ENCODE measurements around the gene STX7. TPM values are rescaled to one million over a fixed set of nuclear protein-coding genes. Genes with fewer than 3 reads are reported as not detected.

Gene STX7
- polyA plus RNA-seq, 3 donors = 49.7 to 85.1 (median 81.7) TPM

GRCh38 chr6:132466952-132467351, 46.0 kb downstream of the STX7 start:
- Mint-ChIP-seq H3K36me3 (peaks cover 31 to 33% of the 10 kb centered on the region in 2 donors), H3K27ac (no peak overlapping the region), H3K27me3 (ENCODE audit: low read depth in 3 of 3) (peaks cover 0 to 1% (median 0%) of the 10 kb centered on the region in 3 donors), H3K4me1 (no peaks in the 10 kb centered on the region), H3K4me3 (no peak overlapping the region), H3K9me3 (no peaks in the 10 kb centered on the region)
- no peaks in the 10 kb centered on the region for H3K9me3 ChIP-seq (replicated peaks in 1 of 2; ENCODE audit: control insufficient read depth in 1 of 2, insufficient read depth in 1 of 2, low read length in 2 of 2)
- no peaks in the 10 kb centered on the region for H3K4me1 ChIP-seq (ENCODE audit: control insufficient read depth in 1 of 2, insufficient read depth in 2 of 2, low read length in 2 of 2)
- H4K20me1 ChIP-seq (ENCODE audit: insufficient read depth, low read length) = peaks cover 95% of the 10 kb centered on the region
- no peaks in the 10 kb centered on the region for H3K27me3 ChIP-seq (ENCODE audit: control insufficient read depth in 2 of 2, insufficient read depth in 2 of 2, low read length in 2 of 2)
- H3K79me2 ChIP-seq (ENCODE audit: insufficient read depth, low read length) = peaks cover 4% of the 10 kb centered on the region
- peaks cover 98 to 99% of the 10 kb centered on the region in 2 donors for H3K36me3 ChIP-seq (replicated peaks in 1 of 2; ENCODE audit: control insufficient read depth in 1 of 2, insufficient read depth in 2 of 2, low read length in 2 of 2)
- 91% methylated on average over 3 of the region's 3 CpGs for WGBS (ENCODE audit: insufficient coverage)
- no peak overlapping the region for H3K4me2 ChIP-seq (replicated peaks; ENCODE audit: extremely low read depth, low read length, poor library complexity, severe bottlenecking)
- no peak overlapping the region for H3K9ac ChIP-seq (ENCODE audit: insufficient read depth, low read length, poor library complexity, severe bottlenecking)
- no peak for TF ChIP-seq CTCF (IDR thresholded peaks at IDR 0.05)
- no peak for DNase-seq
- no peak overlapping the region for H3K4me3 ChIP-seq (replicated peaks in 1 of 3; ENCODE audit: low read depth in 2 of 3, low read length in 3 of 3)
- intact Hi-C loops (cut with micrococcal nuclease) = no loop called here
- H2AFZ ChIP-seq (ENCODE audit: insufficient read depth, low read depth, low read length, poor library complexity, severe bottlenecking) = no peak overlapping the region
- peak overlapping the region in 1 of 2 donors; percentile 42 for H3K27ac ChIP-seq (ENCODE audit: low read depth in 1 of 2, low read length in 2 of 2)

- no peak overlapping the region for H3K4me3 ChIP-seq (replicated peaks in 1 of 3; ENCODE audit: low read depth in 2 of 3, low read length in 3 of 3)
- no peak for DNase-seq
- no peak overlapping the region for H3K9ac ChIP-seq (ENCODE audit: insufficient read depth, low read length, poor library complexity, severe bottlenecking)
- peaks cover 95% of the 10 kb centered on the region for H4K20me1 ChIP-seq (ENCODE audit: insufficient read depth, low read length)
- H3K4me3 Mint-ChIP-seq = no peak overlapping the region
- peaks cover 21 to 22% of the 10 kb centered on the region in 2 donors for H3K36me3 Mint-ChIP-seq
- no peaks in the 10 kb centered on the region for H3K9me3 ChIP-seq (replicated peaks in 1 of 2; ENCODE audit: control insufficient read depth in 1 of 2, insufficient read depth in 1 of 2, low read length in 2 of 2)
- 62% methylated on average over 5 of the region's 5 CpGs for WGBS (ENCODE audit: insufficient coverage)
- H3K4me1 ChIP-seq (ENCODE audit: control insufficient read depth in 1 of 2, insufficient read depth in 2 of 2, low read length in 2 of 2) = no peaks in the 10 kb centered on the region
- peaks cover 98% of the 10 kb centered on the region in 2 donors for H3K36me3 ChIP-seq (replicated peaks in 1 of 2; ENCODE audit: control insufficient read depth in 1 of 2, insufficient read depth in 2 of 2, low read length in 2 of 2)
- no peak overlapping the region for H2AFZ ChIP-seq (ENCODE audit: insufficient read depth, low read depth, low read length, poor library complexity, severe bottlenecking)
- no peak for TF ChIP-seq CTCF (IDR thresholded peaks at IDR 0.05)
- H3K9me3 Mint-ChIP-seq = no peaks in the 10 kb centered on the region
- intact Hi-C loops (cut with micrococcal nuclease) = no loop called here
- peak overlapping the region in 1 of 2 donors; percentile 42 for H3K27ac ChIP-seq (ENCODE audit: low read depth in 1 of 2, low read length in 2 of 2)
- no peak overlapping the region for H3K27ac Mint-ChIP-seq
- H3K4me2 ChIP-seq (replicated peaks; ENCODE audit: extremely low read depth, low read length, poor library complexity, severe bottlenecking) = no peak overlapping the region
- no peaks in the 10 kb centered on the region for H3K4me1 Mint-ChIP-seq
- H3K27me3 Mint-ChIP-seq (ENCODE audit: low read depth in 3 of 3) = peaks cover 0 to 1% (median 0%) of the 10 kb centered on the region in 3 donors
- no peaks in the 10 kb centered on the region for H3K27me3 ChIP-seq (ENCODE audit: control insufficient read depth in 2 of 2, insufficient read depth in 2 of 2, low read length in 2 of 2)
- peaks cover 4% of the 10 kb centered on the region for H3K79me2 ChIP-seq (ENCODE audit: insufficient read depth, low read length)
These were observed 47.1 kb downstream of the STX7 start for GRCh38 chr6:132465530-132466485.

Measured in CD14-positive monocyte (primary cell).